ENCODE measurements around the gene SEMA3A.

SEMA3A gene

DNA sequence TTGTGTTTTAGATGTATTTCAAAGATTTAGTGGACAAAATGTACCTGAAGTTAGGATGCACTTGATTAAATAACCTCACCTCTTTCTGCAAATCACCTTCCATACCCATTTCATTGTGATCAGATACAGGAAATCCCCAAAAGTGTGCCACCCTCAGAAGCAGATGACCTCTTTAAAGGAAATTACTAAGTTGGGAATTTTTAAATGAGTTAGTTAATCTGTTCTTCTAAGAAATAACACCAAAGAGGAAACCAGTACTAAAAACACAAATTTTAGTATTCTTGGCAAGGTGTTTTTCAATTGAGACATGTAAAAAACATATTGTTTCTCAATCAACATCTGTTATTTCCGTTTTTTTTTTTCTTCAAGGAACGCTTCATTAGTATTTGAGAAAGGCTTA lies 4.6 kb upstream of the SEMA3A start:
- no peak overlapping the region for H3K4me3 ChIP-seq (ENCODE audit: low read depth, low read length)
- DNase-seq (ENCODE audit: low read depth): no peak
- in situ Hi-C loops (cut with HindIII; ENCODE audit: low sequenced_read_pairs): no loop called here
- TF ChIP-seq, protein P1, sequence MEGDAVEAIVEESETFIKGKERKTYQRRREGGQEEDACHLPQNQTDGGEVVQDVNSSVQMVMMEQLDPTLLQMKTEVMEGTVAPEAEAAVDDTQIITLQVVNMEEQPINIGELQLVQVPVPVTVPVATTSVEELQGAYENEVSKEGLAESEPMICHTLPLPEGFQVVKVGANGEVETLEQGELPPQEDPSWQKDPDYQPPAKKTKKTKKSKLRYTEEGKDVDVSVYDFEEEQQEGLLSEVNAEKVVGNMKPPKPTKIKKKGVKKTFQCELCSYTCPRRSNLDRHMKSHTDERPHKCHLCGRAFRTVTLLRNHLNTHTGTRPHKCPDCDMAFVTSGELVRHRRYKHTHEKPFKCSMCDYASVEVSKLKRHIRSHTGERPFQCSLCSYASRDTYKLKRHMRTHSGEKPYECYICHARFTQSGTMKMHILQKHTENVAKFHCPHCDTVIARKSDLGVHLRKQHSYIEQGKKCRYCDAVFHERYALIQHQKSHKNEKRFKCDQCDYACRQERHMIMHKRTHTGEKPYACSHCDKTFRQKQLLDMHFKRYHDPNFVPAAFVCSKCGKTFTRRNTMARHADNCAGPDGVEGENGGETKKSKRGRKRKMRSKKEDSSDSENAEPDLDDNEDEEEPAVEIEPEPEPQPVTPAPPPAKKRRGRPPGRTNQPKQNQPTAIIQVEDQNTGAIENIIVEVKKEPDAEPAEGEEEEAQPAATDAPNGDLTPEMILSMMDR (IDR thresholded peaks at IDR 0.05; ENCODE audit: low read depth, low read length, missing control alignments): no peak

DNA sequence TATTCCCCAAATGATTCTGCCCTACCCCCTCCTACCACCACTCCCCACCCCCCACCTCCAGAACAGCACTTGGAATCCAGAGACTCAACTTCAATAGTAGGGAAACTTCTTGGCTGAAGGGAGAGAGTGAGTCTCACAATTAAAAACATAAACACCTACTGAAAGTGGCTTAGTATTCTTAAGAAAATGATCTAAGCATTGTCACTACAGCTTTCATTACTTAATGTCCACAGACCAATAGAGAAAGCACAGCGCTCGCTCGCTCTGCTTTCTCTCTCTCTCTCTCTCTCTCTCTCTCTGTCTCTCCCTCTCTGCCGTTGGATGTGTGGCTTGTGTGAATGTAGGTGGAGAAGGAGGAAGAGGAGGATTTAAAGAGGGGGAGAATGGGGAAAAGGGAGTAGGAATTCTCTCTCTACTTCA lies 1.5 kb upstream of the SEMA3A start:
- TF ChIP-seq, protein P1 (IDR thresholded peaks at IDR 0.05; ENCODE audit: low read depth, low read length, missing control alignments): no peak
- in situ Hi-C loops (cut with HindIII; ENCODE audit: low sequenced_read_pairs): no loop called here
- peak overlapping the region; percentile 3 for H3K4me3 ChIP-seq (ENCODE audit: low read depth, low read length)
- no peak for DNase-seq (ENCODE audit: low read depth)

DNA sequence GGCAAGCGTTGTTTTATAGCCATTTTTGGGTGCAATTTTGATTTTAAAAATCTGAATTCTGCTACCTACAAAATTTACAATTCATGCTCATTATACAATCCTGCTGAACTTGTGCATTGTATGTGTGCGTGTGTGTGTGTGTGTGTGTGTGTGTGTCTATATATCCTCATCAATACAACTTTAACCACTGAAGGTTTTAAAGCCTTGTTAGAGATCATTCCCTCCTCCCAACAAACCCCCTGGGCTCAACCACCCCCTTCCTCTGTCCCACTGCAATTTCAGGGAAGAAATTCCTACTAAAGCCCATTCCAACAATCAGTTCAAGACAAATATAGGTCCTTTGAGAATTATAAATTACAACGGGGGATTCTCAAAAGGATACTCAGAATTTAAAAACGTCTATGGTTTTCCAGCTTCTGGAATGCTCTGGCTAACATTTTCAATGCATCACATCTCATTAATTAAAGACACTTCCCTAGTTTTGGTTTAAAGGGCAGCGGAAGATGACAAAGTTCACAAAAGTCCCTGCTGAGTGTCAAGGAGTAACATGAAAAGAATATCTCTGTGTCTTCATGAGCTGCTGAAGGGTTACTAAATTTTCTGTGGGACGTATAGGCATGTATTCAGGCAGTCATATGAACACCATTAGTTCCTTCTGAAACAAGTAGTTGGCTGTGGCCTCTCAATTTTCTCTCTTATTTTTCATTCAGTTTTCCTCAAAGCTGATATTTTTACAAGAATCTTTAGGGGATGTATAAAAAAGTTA lies 889 bp upstream of the SEMA3A start:
- peak overlapping the region; percentile 61 for H3K4me3 ChIP-seq (ENCODE audit: low read depth, low read length)
- TF ChIP-seq, protein P1 (IDR thresholded peaks at IDR 0.05; ENCODE audit: low read depth, low read length, missing control alignments): no peak
- in situ Hi-C loops (cut with HindIII; ENCODE audit: low sequenced_read_pairs): no loop called here
- no peak for DNase-seq (ENCODE audit: low read depth)

DNA sequence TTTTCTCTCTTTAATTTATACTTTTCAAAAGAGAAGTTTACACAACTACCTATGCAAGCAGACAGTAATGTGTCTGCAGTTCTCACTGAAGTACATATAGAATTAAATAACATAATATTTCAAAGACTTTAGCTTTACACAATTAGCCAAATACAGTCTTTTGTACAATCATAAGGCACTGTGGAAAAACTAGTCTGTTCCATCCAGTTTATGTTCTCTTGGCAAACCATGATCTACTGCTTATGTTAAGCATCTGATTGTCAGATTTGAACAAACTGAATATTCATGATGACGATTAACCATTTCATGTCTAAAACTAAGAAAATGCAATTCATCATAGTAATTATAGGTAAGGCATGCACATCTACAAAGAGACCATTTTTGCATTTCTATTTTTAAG lies 842 bp downstream of the SEMA3A start:
- in situ Hi-C loops (cut with HindIII; ENCODE audit: low sequenced_read_pairs): loop anchor here (5.0 kb wide), 1 partner anchor 59 kb away; no protein-coding TSS in a partner anchor
- H3K4me3 ChIP-seq (ENCODE audit: low read depth, low read length): peak overlapping the region; percentile 61
- no peak for DNase-seq (ENCODE audit: low read depth)
- TF ChIP-seq, protein P1 (IDR thresholded peaks at IDR 0.05; ENCODE audit: low read depth, low read length, missing control alignments): no peak

DNA sequence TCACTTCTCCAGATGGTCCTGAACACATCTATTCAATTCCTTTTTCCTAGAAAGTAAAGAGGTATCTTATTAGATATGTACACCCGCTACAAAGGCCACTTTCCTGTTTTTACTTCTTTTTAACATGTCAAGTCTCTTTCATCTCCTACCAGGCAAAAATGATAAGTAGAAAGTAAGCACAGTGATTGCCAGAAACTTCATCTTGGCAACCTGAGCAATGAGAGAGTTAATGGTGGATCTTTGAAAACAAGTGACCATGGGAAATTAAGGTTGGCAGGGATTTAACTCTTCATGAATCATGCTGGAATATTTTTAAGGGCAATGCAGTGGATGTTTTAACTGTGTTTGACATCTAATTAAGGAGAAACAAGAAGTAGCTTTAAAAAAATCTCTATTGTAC lies 2.7 kb downstream of the SEMA3A start:
- peak overlapping the region; percentile 11 for H3K4me3 ChIP-seq (ENCODE audit: low read depth, low read length)
- in situ Hi-C loops (cut with HindIII; ENCODE audit: low sequenced_read_pairs): loop anchor here (5.0 kb wide), 1 partner anchor 60 kb away; no protein-coding TSS in a partner anchor
- no peak for DNase-seq (ENCODE audit: low read depth)
- TF ChIP-seq, protein P1 (IDR thresholded peaks at IDR 0.05; ENCODE audit: low read depth, low read length, missing control alignments): no peak

DNA sequence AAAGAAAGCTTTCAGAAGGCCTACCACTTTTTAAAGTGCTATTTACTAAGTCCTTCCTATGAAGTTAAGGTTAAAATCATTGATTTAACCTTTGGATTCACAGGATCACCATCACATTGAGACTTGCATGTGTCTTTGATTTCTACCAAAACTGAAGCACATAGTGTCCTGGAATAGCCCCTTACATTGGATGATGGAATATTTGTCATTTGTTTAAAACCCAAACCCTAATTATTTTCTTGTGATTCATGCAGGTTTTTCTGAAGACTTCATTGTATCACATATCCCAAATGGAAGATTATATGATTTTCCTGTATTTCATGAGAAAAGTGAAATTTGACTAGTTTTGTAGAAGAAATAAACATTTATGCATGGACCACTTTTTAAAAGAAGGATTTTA lies 3.3 kb downstream of the SEMA3A start:
- TF ChIP-seq, protein P1 (IDR thresholded peaks at IDR 0.05; ENCODE audit: low read depth, low read length, missing control alignments): no peak
- H3K4me3 ChIP-seq (ENCODE audit: low read depth, low read length): no peak overlapping the region
- in situ Hi-C loops (cut with HindIII; ENCODE audit: low sequenced_read_pairs): loop anchor here (5.0 kb wide), 1 partner anchor 61 kb away; no protein-coding TSS in a partner anchor
- DNase-seq (ENCODE audit: low read depth): no peak
